ENCODE measurements around the gene P3H4. TPM values are rescaled to one million over a fixed set of nuclear protein-coding genes. Genes with fewer than 3 reads are reported as not detected.

The P3H4 gene
- total and polyA plus RNA-seq, 8 donors: 19.1 to 47.1 (median 31.0) TPM

- DNase-seq (peak in 3 of 4 donors; percentile 76 to 91 (median 86)), ATAC-seq (peak; percentile 42)
- Histone ChIP-seq H3K27ac (peak within 1 kb of the TSS; percentile 67 to 70), H3K36me3 (no peaks in the 10 kb centered on the region), H3K4me1 (peaks cover 12 to 32% of the 10 kb centered on the region in 2 donors), H3K9me3 (no peaks in the 10 kb centered on the region), H3K4me3 (peak within 1 kb of the TSS; percentile 63 to 74), H3K27me3 (peaks cover 0 to 36% of the 10 kb centered on the region in 2 donors)
- TF ChIP-seq CTCF (IDR thresholded peaks at IDR 0.05): no peak
- intact Hi-C loops (cut with DNase I): loop anchor here in 1 of 2 donors (5.0 kb wide), 1 partner anchor 70 kb away; no protein-coding TSS in a partner anchor
Measured at GRCh38 chr17:41812381-41813151, 817 bp upstream of the P3H4 start, which contains the start of gene FKBP10. TSS of gene FKBP10 (plus strand) at chr17:41813004. CDS start at chr17:41813035, 31 bp downstream.

- no peak for TF ChIP-seq CTCF (IDR thresholded peaks at IDR 0.05)
- peak; percentile 1 for ATAC-seq
- intact Hi-C loops (cut with DNase I): loop anchor here in 1 of 2 donors (5.0 kb wide), 1 partner anchor 69 kb away; no protein-coding TSS in a partner anchor
- no peak for DNase-seq
- H3K27ac ChIP-seq: peak overlapping the region; percentile 67 to 70
- peak overlapping the region; percentile 63 to 74 for H3K4me3 ChIP-seq
- no peaks in the 10 kb centered on the region for H3K9me3 ChIP-seq
- peaks cover 12 to 32% of the 10 kb centered on the region in 2 donors for H3K4me1 ChIP-seq
- no peaks in the 10 kb centered on the region for H3K36me3 ChIP-seq
- H3K27me3 ChIP-seq: peaks cover 0 to 36% of the 10 kb centered on the region in 2 donors
Measured at GRCh38 chr17:41810659-41811548, 845 bp downstream of the P3H4 start.

GRCh38 chr17:41806685-41807445, 4.9 kb downstream of the P3H4 start:
- Histone ChIP-seq H3K4me3 (no peak overlapping the region), H3K4me1 (peaks cover 8 to 23% of the 10 kb centered on the region in 2 donors), H3K36me3 (no peaks in the 10 kb centered on the region), H3K27me3 (peaks cover 0 to 22% of the 10 kb centered on the region in 2 donors), H3K9me3 (no peaks in the 10 kb centered on the region), H3K27ac (no peak overlapping the region)
- DNase-seq (no peak), ATAC-seq (no peak)
- TF ChIP-seq CTCF (IDR thresholded peaks at IDR 0.05): no peak
- intact Hi-C loops (cut with DNase I): loop anchor here in 1 of 2 donors (10.0 kb wide), 1 partner anchor 72 kb away; the partner anchor contains the start of gene HAP1

- TF ChIP-seq CTCF (IDR thresholded peaks at IDR 0.05): no peak
- no peak for ATAC-seq
- intact Hi-C loops (cut with DNase I): loop anchor here in 1 of 2 donors (10.0 kb wide), 1 partner anchor 69 kb away; the partner anchor contains the start of gene HAP1
Measured at GRCh38 chr17:41803049-41804020, 8.4 kb downstream of the P3H4 start.

More at GRCh38 chr17:41803049-41804020, 8.4 kb downstream of the P3H4 start:
- no peaks in the 10 kb centered on the region for H3K9me3 ChIP-seq
- no peaks in the 10 kb centered on the region for H3K36me3 ChIP-seq
- DNase-seq: no peak
- H3K4me3 ChIP-seq: no peak overlapping the region
- H3K27ac ChIP-seq: no peak overlapping the region
- no peaks in the 10 kb centered on the region for H3K27me3 ChIP-seq
- H3K4me1 ChIP-seq: peaks cover 9 to 10% of the 10 kb centered on the region in 2 donors

Measured in left lung (tissue), 10 donors.